K562 (cell line): ENCODE results near the gene ANKZF1. TPM values are rescaled to one million over a fixed set of nuclear protein-coding genes. Genes with fewer than 3 reads are reported as not detected.
A peak's percentile ranks its signal among the peaks of the same experiment; 100 is the strongest.

Experiments
- BACH1 ChIP-seq: fragments of 200-800 bp; sonication (Bioruptor generic); IDR thresholded peaks from 2 replicates; pipeline ENCODE4 v1.6.1; 2016; ENCODE audit warnings: missing genetic modification characterization, missing compliant biosample characterization
- BRF1 ChIP-seq: IDR thresholded peaks from 3 replicates; pipeline ENCODE4 v1.6.1; 2011; ENCODE audit warnings: borderline replicate concordance, mild to moderate bottlenecking; ENCODE audit not compliant: insufficient read length; ENCODE audit errors: extremely low read depth
- COPS2 ChIP-seq: fragments of 450-650 bp; conservative IDR thresholded peaks from 2 replicates; pipeline ENCODE4 v1.6.1; 2016; ENCODE audit warnings: mild to moderate bottlenecking, moderate library complexity
- ELK1 ChIP-seq: sonication (generic); formaldehyde crosslinking; IDR thresholded peaks from 2 replicates; pipeline ENCODE4 v1.8.1; 2022; ENCODE audit warnings: missing genetic modification reagents
- FOXK2 ChIP-seq, 2 experiments: fragments of 450-650 bp; IDR thresholded peaks in 1 of 2; conservative IDR thresholded peaks in 1 of 2; 2 replicates each; pipeline ENCODE4 v1.6.1; 2016; ENCODE audit warnings: low read depth in 2 of 2, mild to moderate bottlenecking in 1 of 2
- GABPB2 ChIP-seq: fragments of 250-450 bp; sonication (Bioruptor Pico); conservative IDR thresholded peaks from 2 replicates; pipeline ENCODE4 v1.5.1; 2021; ENCODE audit warnings: mild to moderate bottlenecking
- GATAD2B ChIP-seq: fragments of 450-650 bp; IDR thresholded peaks from 2 replicates; pipeline ENCODE4 v1.6.1; 2017; ENCODE audit warnings: mild to moderate bottlenecking, borderline replicate concordance
- KLF16 ChIP-seq: IDR thresholded peaks from 2 replicates; pipeline ENCODE4 v1.6.1; 2016; ENCODE audit warnings: antibody characterized with exemption
- L3MBTL2 ChIP-seq: fragments of 450-650 bp; IDR thresholded peaks from 2 replicates; pipeline ENCODE4 v1.6.1; 2016; ENCODE audit warnings: mild to moderate bottlenecking, moderate library complexity
- MECOM ChIP-seq: fragments of 250-450 bp; sonication (Bioruptor Pico); IDR thresholded peaks from 2 replicates; pipeline ENCODE4 v1.8.0; 2022; ENCODE audit warnings: inconsistent platforms
- MED1 ChIP-seq: sonication (generic); formaldehyde crosslinking; IDR thresholded peaks from 2 replicates; pipeline ENCODE4 v1.8.1; 2023; ENCODE audit warnings: missing genetic modification reagents, borderline replicate concordance
- MEF2A ChIP-seq: IDR thresholded peaks from 2 replicates; pipeline ENCODE4 v1.6.1; 2011; ENCODE audit warnings: low read depth, mild to moderate bottlenecking, low read length, moderate library complexity; ENCODE audit not compliant: control insufficient read depth
- NR2C1 ChIP-seq, 2 experiments: fragments of 450-650 bp; IDR thresholded peaks; 2 replicates each; pipeline ENCODE4 v1.6.1; 2017; ENCODE audit warnings: mild to moderate bottlenecking in 2 of 2, antibody characterized with exemption in 1 of 2, inconsistent platforms in 1 of 2, missing compliant biosample characterization in 1 of 2, missing genetic modification characterization in 1 of 2
- PHB2 ChIP-seq: fragments of 450-650 bp; IDR thresholded peaks from 2 replicates; pipeline ENCODE4 v1.6.1; 2017; ENCODE audit warnings: low read depth
- POLR3A ChIP-seq: IDR thresholded peaks from 2 replicates; pipeline ENCODE4 v1.6.1; 2011; ENCODE audit warnings: borderline replicate concordance, mild to moderate bottlenecking, moderate library complexity; ENCODE audit not compliant: insufficient read length, insufficient read depth; ENCODE audit errors: extremely low read depth
- RCOR1 ChIP-seq, 2 experiments: IDR thresholded peaks; 2 replicates each; pipeline ENCODE4 v1.6.1; 2012; ENCODE audit warnings: low read depth in 2 of 2, low read length in 2 of 2, borderline replicate concordance in 1 of 2, improper control_type of control experiment in 1 of 2
- TAF1 ChIP-seq: IDR thresholded peaks from 2 replicates; pipeline ENCODE4 v1.6.1; 2011; ENCODE audit warnings: mild to moderate bottlenecking, low read length, moderate library complexity; ENCODE audit not compliant: insufficient read depth, control insufficient read depth, severe bottlenecking; ENCODE audit errors: extremely low read depth
- TRIM24 ChIP-seq, 2 experiments: fragments of 450-650 bp; IDR thresholded peaks; 2 replicates each; pipeline ENCODE4 v1.6.1; 2016
- ZKSCAN3 ChIP-seq: fragments of 250-450 bp; sonication (Bioruptor Pico); IDR thresholded peaks from 2 replicates; pipeline ENCODE4 v1.4.0; 2020
- ZNF174 ChIP-seq: fragments of 250-450 bp; sonication (Bioruptor Pico); IDR thresholded peaks from 2 replicates; pipeline ENCODE4 v1.4.0; 2020; ENCODE audit warnings: mild to moderate bottlenecking
- ZNF184 ChIP-seq: sonication (generic); formaldehyde crosslinking; IDR thresholded peaks from 2 replicates; pipeline ENCODE4 v1.5.0; 2020; ENCODE audit warnings: missing genetic modification reagents
- ZNF23 ChIP-seq: fragments of 250-450 bp; sonication (Bioruptor Pico); IDR thresholded peaks from 2 replicates; pipeline ENCODE4 v1.4.0; 2020; ENCODE audit warnings: mild to moderate bottlenecking
- ZNF584 ChIP-seq: fragments of 200-800 bp; sonication (Bioruptor generic); IDR thresholded peaks from 2 replicates; pipeline ENCODE4 v1.6.1; 2016; ENCODE audit warnings: low read depth, mild to moderate bottlenecking, missing genetic modification characterization, missing compliant biosample characterization
- ZNF668 ChIP-seq: fragments of 250-450 bp; sonication (Bioruptor Pico); IDR thresholded peaks from 2 replicates; pipeline ENCODE4 v1.8.0; 2022; ENCODE audit warnings: mild to moderate bottlenecking, inconsistent platforms
- ZNF695 ChIP-seq: fragments of 450-650 bp; formaldehyde crosslinking; IDR thresholded peaks from 2 replicates; pipeline ENCODE4 v1.4.0; 2020; ENCODE audit warnings: mild to moderate bottlenecking, moderate library complexity
- ZNF717 ChIP-seq: fragments of 250-450 bp; sonication (Bioruptor Pico); IDR thresholded peaks from 2 replicates; pipeline ENCODE4 v1.5.0; 2021
- polyA plus RNA-seq, 8 experiments: library from polyadenylated mRNA; depleted of rRNA in 4 of 8; stranded (reverse) in 5 of 8; unstranded in 3 of 8; fragments of >200 nt; fragmentation: Nextera tagmentation in 2 of 8; fragmentation: Illumina TruSeq in 1 of 8; extraction: Ambion mirVana in 2 of 8; extraction: Trizol in 1 of 8; gene quantifications; 2 replicates each; pipeline versions ENCODE4 v1.2.1 to v1.2.3, GENCODE V29; 2011 to 2014; ENCODE audit warnings: inconsistent platforms in 1 of 8, missing spikeins in 1 of 8
- total RNA-seq, 7 experiments: library from RNA; depleted of rRNA in 6 of 7; stranded (reverse); fragments of >200 nt in 6 of 7; fragmentation: Illumina TruSeq in 2 of 7; extraction: Trizol in 2 of 7; gene quantifications; 2 replicates each; pipeline versions ENCODE4 v1.2.1 to v1.2.3, GENCODE V29; 2011 to 2021; ENCODE audit warnings: low replicate concordance in 1 of 7
- TF ChIP-seq, protein P1 (sequence below): sonication (generic); formaldehyde crosslinking; IDR thresholded peaks from 2 replicates; pipeline ENCODE4 v1.9.0; 2022; ENCODE audit warnings: mild to moderate bottlenecking, missing genetic modification reagents
- TF ChIP-seq, protein P2 (sequence below): sonication (generic); formaldehyde crosslinking; IDR thresholded peaks from 2 replicates; pipeline ENCODE4 v1.8.1; 2023; ENCODE audit warnings: mild to moderate bottlenecking, missing genetic modification reagents

ANKZF1 gene
- total and polyA plus RNA-seq, 9 of the 15 experiments (the other 6 are each of a cell fraction or from before 2014, with no cell fraction given): 3.1 to 60.6 (median 31.0) TPM

GRCh38 chr2:219229305-219230058, at the start of gene ANKZF1, which contains the start of gene ATG9A (continued):
- TF ChIP-seq ZNF23 (CRISPR knock-in tag) (no peak), MEF2A (no peak), NR2C1 (IDR thresholded peaks at IDR 0.05) (no peak), NR2C1 (tag; IDR thresholded peaks at IDR 0.05) (no peak), KLF16 (0 out of 2 replicates have a peak, but pooled peaks have one; percentile 62), ZNF717 (CRISPR knock-in tag) (no peak), MECOM (CRISPR knock-in tag) (no peak), POLR3A (no peak), MED1 (CRISPR knock-in tag) (no peak), GATAD2B (peak; percentile 65; the same call in 1 of the 2 replicates), ZNF584 (CRISPR knock-in tag) (0 out of 2 replicates have a peak, but pooled peaks have one; percentile 69), ZNF695 (no peak), FOXK2 (conservative IDR thresholded peaks at IDR 0.05 in 1 of 2, IDR thresholded peaks at IDR 0.05 in 1 of 2; ENCODE audit: low read depth in 2 of 2) (peak; percentile 69 to 87), ZNF668 (no peak), RCOR1 (IDR thresholded peaks at IDR 0.05; ENCODE audit: borderline replicate concordance in 1 of 2, low read depth in 2 of 2, low read length in 2 of 2) (no peak), BRF1 (no peak), COPS2 (no peak), TRIM24 (IDR thresholded peaks at IDR 0.05) (no peak), GABPB2 (CRISPR knock-in tag) (no peak), ELK1 (CRISPR knock-in tag) (no peak), ZNF184 (CRISPR knock-in tag) (no peak), BACH1 (peak; percentile 79; the same call in 1 of the 2 replicates), ZKSCAN3 (no peak), ZNF174 (CRISPR knock-in tag) (no peak), L3MBTL2 (peak; percentile 19; the same call in 1 of the 2 replicates), TAF1 (peak; percentile 88), PHB2 (no peak)
- TF ChIP-seq, protein P1, sequence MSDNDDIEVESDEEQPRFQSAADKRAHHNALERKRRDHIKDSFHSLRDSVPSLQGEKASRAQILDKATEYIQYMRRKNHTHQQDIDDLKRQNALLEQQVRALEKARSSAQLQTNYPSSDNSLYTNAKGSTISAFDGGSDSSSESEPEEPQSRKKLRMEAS (CRISPR knock-in tag): no peak
- TF ChIP-seq, protein P2, sequence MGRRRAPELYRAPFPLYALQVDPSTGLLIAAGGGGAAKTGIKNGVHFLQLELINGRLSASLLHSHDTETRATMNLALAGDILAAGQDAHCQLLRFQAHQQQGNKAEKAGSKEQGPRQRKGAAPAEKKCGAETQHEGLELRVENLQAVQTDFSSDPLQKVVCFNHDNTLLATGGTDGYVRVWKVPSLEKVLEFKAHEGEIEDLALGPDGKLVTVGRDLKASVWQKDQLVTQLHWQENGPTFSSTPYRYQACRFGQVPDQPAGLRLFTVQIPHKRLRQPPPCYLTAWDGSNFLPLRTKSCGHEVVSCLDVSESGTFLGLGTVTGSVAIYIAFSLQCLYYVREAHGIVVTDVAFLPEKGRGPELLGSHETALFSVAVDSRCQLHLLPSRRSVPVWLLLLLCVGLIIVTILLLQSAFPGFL (CRISPR knock-in tag): no peak
